ENCODE results near the gene MYO3B.

MYO3B gene

DNA sequence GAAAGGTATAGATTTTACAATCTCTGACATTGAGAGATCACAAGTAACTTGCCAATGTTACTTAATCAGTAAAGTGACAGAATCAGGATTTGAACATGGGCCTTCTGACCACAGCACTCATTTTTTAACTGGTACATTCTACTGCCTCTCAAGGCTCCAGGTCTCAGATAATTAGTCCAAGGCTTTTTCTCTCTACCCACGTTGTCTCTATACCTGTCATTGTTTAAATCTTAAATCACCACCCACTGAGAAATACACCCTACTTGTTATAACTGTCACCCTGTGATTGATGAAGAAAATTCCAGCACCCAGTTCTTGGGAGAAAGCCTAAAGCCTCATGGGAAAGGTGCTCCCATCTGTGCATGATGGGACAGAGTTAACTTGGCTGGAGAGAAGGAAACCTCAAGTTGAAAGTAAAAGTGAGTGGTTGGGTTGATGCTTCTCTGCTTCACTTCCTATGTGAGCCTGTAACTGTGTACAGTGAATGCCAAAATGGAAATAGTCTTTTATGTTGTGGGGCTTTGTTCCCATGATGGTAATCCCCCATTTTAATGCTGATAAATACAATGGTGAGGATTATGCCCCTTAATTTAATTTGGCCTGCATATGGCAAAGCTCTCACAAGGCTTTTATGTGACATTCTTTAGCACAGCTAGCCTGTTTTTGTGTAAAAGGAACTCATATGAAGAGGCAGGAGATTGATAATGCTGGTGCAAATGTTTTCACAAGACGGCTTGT is 347.1 kb downstream of the MYO3B start:
- H3K27ac ChIP-seq = no peak overlapping the region
- no peak for TF ChIP-seq ZFX (IDR thresholded peaks at IDR 0.05; ENCODE audit: borderline replicate concordance)
- TF ChIP-seq, protein P1, sequence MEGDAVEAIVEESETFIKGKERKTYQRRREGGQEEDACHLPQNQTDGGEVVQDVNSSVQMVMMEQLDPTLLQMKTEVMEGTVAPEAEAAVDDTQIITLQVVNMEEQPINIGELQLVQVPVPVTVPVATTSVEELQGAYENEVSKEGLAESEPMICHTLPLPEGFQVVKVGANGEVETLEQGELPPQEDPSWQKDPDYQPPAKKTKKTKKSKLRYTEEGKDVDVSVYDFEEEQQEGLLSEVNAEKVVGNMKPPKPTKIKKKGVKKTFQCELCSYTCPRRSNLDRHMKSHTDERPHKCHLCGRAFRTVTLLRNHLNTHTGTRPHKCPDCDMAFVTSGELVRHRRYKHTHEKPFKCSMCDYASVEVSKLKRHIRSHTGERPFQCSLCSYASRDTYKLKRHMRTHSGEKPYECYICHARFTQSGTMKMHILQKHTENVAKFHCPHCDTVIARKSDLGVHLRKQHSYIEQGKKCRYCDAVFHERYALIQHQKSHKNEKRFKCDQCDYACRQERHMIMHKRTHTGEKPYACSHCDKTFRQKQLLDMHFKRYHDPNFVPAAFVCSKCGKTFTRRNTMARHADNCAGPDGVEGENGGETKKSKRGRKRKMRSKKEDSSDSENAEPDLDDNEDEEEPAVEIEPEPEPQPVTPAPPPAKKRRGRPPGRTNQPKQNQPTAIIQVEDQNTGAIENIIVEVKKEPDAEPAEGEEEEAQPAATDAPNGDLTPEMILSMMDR (IDR thresholded peaks at IDR 0.05) = no peak

DNA sequence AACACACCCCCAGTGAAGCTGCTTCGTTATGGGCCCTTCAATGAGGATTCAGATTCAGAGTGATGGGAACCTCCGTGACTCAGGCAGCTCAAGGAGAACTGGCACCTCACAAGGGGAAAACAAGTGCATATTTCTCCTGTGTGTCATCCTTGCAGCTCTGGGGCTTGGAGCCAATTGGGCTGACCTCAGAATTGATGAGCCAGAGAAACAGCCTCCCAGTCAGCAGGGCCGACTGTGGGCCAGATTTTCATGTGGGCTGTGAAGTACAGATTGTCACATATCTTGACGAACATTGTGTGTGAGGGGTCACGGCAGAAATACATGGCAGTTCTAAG is 347.6 kb downstream of the MYO3B start:
- TF ChIP-seq, protein P1 (IDR thresholded peaks at IDR 0.05) = no peak
- TF ChIP-seq ZFX (IDR thresholded peaks at IDR 0.05; ENCODE audit: borderline replicate concordance) = no peak

DNA sequence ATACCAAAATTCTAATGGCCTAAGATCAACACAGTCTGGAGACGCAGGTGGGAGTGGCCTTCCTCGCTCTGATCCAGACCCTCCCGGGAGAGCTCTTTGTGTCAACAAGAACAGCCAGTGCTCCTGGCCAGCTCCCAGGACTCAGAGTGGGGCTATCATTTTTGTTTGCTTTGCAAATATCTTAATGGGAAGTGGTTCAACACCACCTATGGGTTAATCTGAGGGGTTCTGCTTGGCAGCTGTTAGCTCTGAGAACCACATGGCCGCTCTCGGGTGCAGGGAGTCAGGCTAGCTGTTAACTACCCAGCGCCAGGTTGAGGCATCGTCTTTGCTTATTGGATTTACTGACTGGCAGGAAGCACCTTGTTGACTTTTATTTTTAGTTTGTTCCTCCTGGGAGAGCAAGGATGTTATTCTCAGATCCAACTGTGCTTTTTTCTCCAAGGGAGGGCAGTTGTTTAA is 352.4 kb downstream of the MYO3B start:
- TF ChIP-seq, protein P1 (IDR thresholded peaks at IDR 0.05) = no peak
- no peak for TF ChIP-seq ZFX (IDR thresholded peaks at IDR 0.05; ENCODE audit: borderline replicate concordance)
- H3K27ac ChIP-seq = peak overlapping the region; percentile 59

More for the DNA sequence above, 347.6 kb downstream of the MYO3B start:
- no peak overlapping the region for H3K27ac ChIP-seq

DNA sequence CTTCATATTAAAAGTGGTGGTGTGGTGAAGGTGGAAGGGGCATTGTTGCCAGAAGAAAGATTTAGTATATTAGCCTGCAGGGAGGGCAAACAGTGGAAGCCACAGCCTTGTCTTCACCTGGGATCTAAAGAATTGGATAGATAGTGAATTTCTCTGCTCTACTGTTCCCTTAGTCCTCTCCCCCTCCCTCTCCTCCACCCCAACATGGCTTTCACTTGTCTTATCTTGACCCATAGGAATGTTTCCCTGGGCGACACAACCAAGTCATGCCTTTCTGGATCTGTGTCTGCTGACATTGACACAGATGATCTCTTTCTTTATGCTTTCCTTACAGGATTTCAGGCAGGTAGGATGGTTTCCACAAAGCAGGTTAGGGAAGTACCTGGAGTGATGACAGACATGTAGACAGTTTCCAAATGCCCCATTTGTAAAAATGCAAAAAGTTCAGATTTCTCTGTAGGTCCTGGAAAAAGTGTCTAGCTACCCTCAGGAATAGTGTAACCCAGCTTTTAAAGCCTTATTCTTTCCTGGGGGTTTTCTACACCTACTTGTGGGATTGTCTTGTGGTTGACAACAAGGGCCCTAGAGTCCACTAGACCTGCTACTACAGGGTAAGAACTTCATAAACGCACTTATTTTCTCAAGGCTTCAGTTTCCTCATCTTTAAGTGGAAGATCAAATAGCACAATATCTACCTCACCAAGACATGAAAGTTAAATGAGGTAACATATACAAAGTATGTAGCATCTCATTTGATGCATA is 353.0 kb downstream of the MYO3B start:
- H3K27ac ChIP-seq = peak overlapping the region; percentile 59

DNA sequence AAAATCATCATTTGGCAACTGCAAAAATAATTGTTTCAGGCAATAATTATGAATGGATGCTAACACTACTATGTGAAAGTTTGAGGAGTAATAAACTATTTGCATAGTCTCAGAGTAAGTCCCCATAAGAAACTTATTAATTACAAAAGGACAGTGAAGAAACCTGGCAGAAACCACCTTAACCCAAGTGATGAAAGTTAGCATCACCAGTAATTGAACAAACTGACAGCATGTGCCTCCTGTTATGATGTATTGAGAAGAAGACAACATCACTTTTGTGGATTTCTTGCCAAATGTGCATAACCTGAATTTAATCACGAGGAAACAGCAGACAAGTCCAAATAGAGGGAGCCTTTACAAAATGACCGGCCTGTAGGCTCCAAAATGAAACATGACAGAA is 353.9 kb downstream of the MYO3B start:
- TF ChIP-seq, protein P1 (IDR thresholded peaks at IDR 0.05) = no peak
- TF ChIP-seq ZFX (IDR thresholded peaks at IDR 0.05; ENCODE audit: borderline replicate concordance) = no peak
- H3K27ac ChIP-seq = no peak overlapping the region

More for the DNA sequence above, 353.0 kb downstream of the MYO3B start:
- TF ChIP-seq, protein P1 (IDR thresholded peaks at IDR 0.05) = no peak
- no peak for TF ChIP-seq ZFX (IDR thresholded peaks at IDR 0.05; ENCODE audit: borderline replicate concordance)

DNA sequence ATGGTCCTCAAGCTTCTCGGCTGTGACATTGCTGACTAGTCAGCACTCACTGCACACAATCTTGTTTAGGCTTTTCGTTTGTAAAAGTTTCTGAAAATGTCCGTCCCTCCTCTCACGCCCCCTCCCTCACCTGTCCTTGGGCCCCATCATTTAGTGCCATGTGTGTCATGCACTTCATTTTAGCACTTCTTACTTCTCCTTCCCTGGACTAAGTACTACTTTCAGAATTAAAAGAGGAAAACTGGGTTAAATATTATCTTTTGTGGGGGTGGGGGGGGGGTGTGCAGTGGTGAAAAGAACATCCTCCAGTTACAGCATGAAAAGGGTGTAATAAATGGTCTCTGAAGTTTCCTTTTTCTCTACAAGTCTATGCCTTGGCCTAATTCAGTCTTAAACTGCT is 355.2 kb downstream of the MYO3B start:
- no peak overlapping the region for H3K27ac ChIP-seq
- no peak for TF ChIP-seq ZFX (IDR thresholded peaks at IDR 0.05; ENCODE audit: borderline replicate concordance)
- TF ChIP-seq, protein P1 (IDR thresholded peaks at IDR 0.05) = no peak

DNA sequence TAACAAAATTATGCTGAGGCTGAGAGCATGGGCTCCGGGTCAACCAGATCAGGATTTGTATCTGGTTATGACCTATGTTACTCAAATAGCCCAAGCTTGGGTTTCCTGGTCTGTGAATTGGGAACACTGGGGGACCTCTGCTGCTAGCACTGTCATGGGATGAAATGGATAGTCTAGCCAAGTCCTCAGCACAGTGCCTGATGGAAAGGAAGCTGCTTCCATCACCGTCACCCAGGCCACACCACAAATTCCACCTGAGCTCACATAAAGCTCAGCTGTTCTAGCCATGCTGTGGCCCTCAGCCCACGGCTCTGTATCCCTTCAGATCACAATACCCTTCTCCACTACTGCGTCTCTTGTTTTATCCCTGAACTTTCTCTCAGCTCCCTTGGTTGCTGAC is 357.6 kb downstream of the MYO3B start:
- no peak overlapping the region for H3K27ac ChIP-seq
- TF ChIP-seq ZFX (IDR thresholded peaks at IDR 0.05; ENCODE audit: borderline replicate concordance) = no peak
- TF ChIP-seq, protein P1 (IDR thresholded peaks at IDR 0.05) = no peak
